GM12878 (cell line): ENCODE data around the gene ZNF547. TPM values are rescaled to one million over a fixed set of nuclear protein-coding genes. Genes with fewer than 3 reads are reported as not detected.

ENCODE experiments used
- ATAC-seq: fragments of 200-7000 bp; cut with Tn5 transposase; 3 replicates; pipeline ENCODE4 v1.9.1; 2020; ENCODE audit warnings: mild to moderate bottlenecking, moderate library complexity
- BruUV-seq: library from RNA; stranded (reverse); fragments of 400-500 nt; replicated peaks from 2 replicates; lab custom pipeline; 2021; lab: Mats Ljungman, UMichigan
- CTCF ChIA-PET: fragments of 300-600 bp; sonication (Branson Sonifier 250); formaldehyde crosslinking; extraction: SDS; loops from one replicate; lab custom pipeline; 2021; ENCODE audit warnings: inconsistent platforms; lab: Yijun Ruan, JAX
- POLR2A ChIA-PET: fragments of 350-600 bp; formaldehyde crosslinking; extraction: SDS; loops from one replicate; lab custom pipeline; 2021; ENCODE audit warnings: inconsistent platforms; lab: Charles Lee
- RAD21 ChIA-PET: fragments of 300-600 bp; sonication (Branson Sonifier 250); formaldehyde crosslinking; loops from one replicate; lab custom pipeline; 2023; ENCODE audit warnings: antibody characterized with exemption; ENCODE audit not compliant: unreplicated experiment; lab: Charles Lee
- SMC1A ChIA-PET: fragments of 300-600 bp; sonication (Branson Sonifier 250); formaldehyde crosslinking; loops from one replicate; lab custom pipeline; 2023; ENCODE audit not compliant: unreplicated experiment, uncharacterized antibody; lab: Charles Lee
- DNase-seq: peaks from one replicate; pipeline ENCODE4 v3.0.0-alpha.2; 2011; ENCODE audit warnings: low read depth, low spot score
- FAIRE-seq: peaks from 3 replicates; lab custom pipeline; 2011; peaks lifted over from hg19 to GRCh38; lab: Jason Lieb, UNC
- H2AFZ ChIP-seq: 2 replicates; pipeline ENCODE4 v1.6.0; 2011; ENCODE audit warnings: low read depth, low read length, control low read depth; ENCODE audit not compliant: control insufficient read depth
- H3K27ac ChIP-seq: 2 replicates; pipeline ENCODE4 v1.5.1; 2011; ENCODE audit warnings: control low read depth; ENCODE audit not compliant: control insufficient read depth, insufficient read depth
- H3K27me3 ChIP-seq, 2 experiments: replicated peaks in 1 of 2; 2 replicates each; pipeline versions ENCODE4 v1.6.0 to v1.6.1; 2011; ENCODE audit warnings: low read length in 1 of 2; ENCODE audit not compliant: control insufficient read depth in 2 of 2, insufficient read depth in 2 of 2
- H3K36me3 ChIP-seq, 2 experiments: 2 replicates each; pipeline ENCODE4 v1.5.1; 2011; ENCODE audit warnings: low read length in 1 of 2; ENCODE audit not compliant: control insufficient read depth in 2 of 2, insufficient read depth in 2 of 2
- H3K4me1 ChIP-seq: 2 replicates; pipeline ENCODE4 v1.6.1; 2011; ENCODE audit warnings: mild to moderate bottlenecking, low read length, moderate library complexity, mixed read lengths; ENCODE audit not compliant: control insufficient read depth, insufficient read depth
- H3K4me2 ChIP-seq: 2 replicates; pipeline ENCODE4 v1.6.0; 2011; ENCODE audit warnings: control low read depth; ENCODE audit not compliant: control insufficient read depth, insufficient read depth
- H3K4me3 ChIP-seq: fragments of 200-600 bp; sonication (generic); 2 replicates; pipeline ENCODE4 v1.5.1; 2016
- H3K79me2 ChIP-seq: 2 replicates; pipeline ENCODE4 v1.6.0; 2011; ENCODE audit warnings: low read length; ENCODE audit not compliant: control insufficient read depth, insufficient read depth
- H3K9ac ChIP-seq: 2 replicates; pipeline ENCODE4 v1.8.0; 2011; ENCODE audit warnings: low read length, control low read depth, mixed read lengths; ENCODE audit not compliant: control insufficient read depth, insufficient read depth
- H3K9me3 ChIP-seq: replicated peaks from 3 replicates; pipeline ENCODE4 v1.5.1; 2011; ENCODE audit warnings: mild to moderate bottlenecking, low read length; ENCODE audit not compliant: control insufficient read depth, insufficient read depth
- H4K20me1 ChIP-seq: 2 replicates; pipeline ENCODE4 v1.6.0; 2011; ENCODE audit not compliant: control insufficient read depth, insufficient read depth
- E2F8 ChIP-seq: fragments of 450-650 bp; IDR thresholded peaks from 2 replicates; pipeline ENCODE4 v1.6.1; 2018; ENCODE audit warnings: mild to moderate bottlenecking, low read depth, moderate library complexity; ENCODE audit not compliant: partially characterized antibody
- JUND ChIP-seq: IDR thresholded peaks from 2 replicates; pipeline ENCODE4 v1.6.1; 2012; ENCODE audit warnings: low read depth, mild to moderate bottlenecking, low read length, improper control_type of control experiment, moderate library complexity
- NBN ChIP-seq: fragments of 450-650 bp; IDR thresholded peaks from 2 replicates; pipeline ENCODE4 v1.6.1; 2016
- NFXL1 ChIP-seq: fragments of 450-650 bp; IDR thresholded peaks from 2 replicates; pipeline ENCODE4 v1.6.1; 2017; ENCODE audit warnings: antibody characterized with exemption, mild to moderate bottlenecking, borderline replicate concordance
- POLR2AphosphoS2 ChIP-seq: IDR thresholded peaks from 2 replicates; pipeline ENCODE4 v1.6.1; 2011; ENCODE audit warnings: low read depth, mild to moderate bottlenecking, low read length, improper control_type of control experiment, moderate library complexity
- WGBS: methylation state at CpG from one replicate; pipeline ENCODE4 v1.1.6; 2016; ENCODE audit warnings: low lambda C conversion rate; ENCODE audit not compliant: insufficient replicate concordance, insufficient coverage; ENCODE audit errors: missing lambda C conversion rate; 5-methylcytosine and 5-hydroxymethylcytosine counted together
- in situ Hi-C: fragments of 300-500 bp; cut with MboI; formaldehyde crosslinking; loops from 9 replicates; pipeline ENCODE4 v1.14.3; 2018; ENCODE audit warnings: mixed read lengths
- intact Hi-C: fragments of 100-400 bp; cut with micrococcal nuclease; formaldehyde crosslinking; loops from one replicate; pipeline ENCODE4 v1.14.2; 2022; ENCODE audit not compliant: unreplicated experiment
- polyA plus RNA-seq, 11 experiments: library from polyadenylated mRNA; depleted of rRNA in 4 of 11; unstranded in 6 of 11; stranded (reverse) in 5 of 11; fragments of >200 nt; fragmentation: Nextera tagmentation in 4 of 11; fragmentation: Illumina TruSeq in 1 of 11; extraction: Ambion mirVana in 4 of 11; extraction: Trizol in 1 of 11; gene quantifications; 1 replicate in 1 of 11; 2 replicates in 10 of 11; pipeline versions ENCODE4 v1.2.1 to v1.2.3, GENCODE V29; 2011 to 2016; ENCODE audit warnings: inconsistent platforms in 2 of 11, missing spikeins in 2 of 11, low read depth in 1 of 11
- total RNA-seq, 4 experiments: library from RNA; depleted of rRNA in 3 of 4; stranded (reverse); fragments of >200 nt in 3 of 4; fragmentation: Illumina TruSeq in 1 of 4; extraction: Trizol in 1 of 4; gene quantifications; 2 replicates each; pipeline versions ENCODE4 v1.2.1 to v1.2.3, GENCODE V29; 2013 to 2021

ZNF547 gene
- total and polyA plus RNA-seq, 10 of the 15 experiments (the other 5 are each of a cell fraction or from before 2014, with no cell fraction given) = 2.3 to 6.0 (median 3.3) TPM

GRCh38 chr19:57327993-57328392 is 35.4 kb upstream of the ZNF547 start:
- H3K36me3 ChIP-seq = peaks cover 13 to 35% of the 10 kb centered on the region in 2 experiments
- FAIRE-seq (no peak), DNase-seq (no peak), ATAC-seq (no peak)
- ChIA-PET CTCF (no interaction called here), POLR2A (no interaction called here), SMC1A (no interaction called here), RAD21 (no interaction called here)
- intact Hi-C loops (no loop called here), in situ Hi-C loops (no loop called here)
- H3K9ac ChIP-seq = no peak overlapping the region
- no TSS peak for BruUV-seq
- H4K20me1 ChIP-seq = no peaks in the 10 kb centered on the region
- H3K9me3 ChIP-seq = peaks cover 4% of the 10 kb centered on the region
- TF ChIP-seq JUND (no peak), POLR2AphosphoS2 (no peak), E2F8 (no peak), NBN (no peak), NFXL1 (no peak)
- no peaks in the 10 kb centered on the region; the same call in none of the 2 replicates for H3K79me2 ChIP-seq
- H3K4me2 ChIP-seq = no peak overlapping the region
- H3K27ac ChIP-seq = no peak overlapping the region
- no peak overlapping the region for H3K4me3 ChIP-seq
- H3K27me3 ChIP-seq = no peaks in the 10 kb centered on the region
- H3K4me1 ChIP-seq = no peaks in the 10 kb centered on the region
- no peak overlapping the region for H2AFZ ChIP-seq
- WGBS = 98% methylated on average over 8 of the region's 8 CpGs
